ENCODE data around the gene ALDOB. TPM values are rescaled to one million over a fixed set of nuclear protein-coding genes. Genes with fewer than 3 reads are reported as not detected.

The ALDOB gene
- polyA plus RNA-seq, 3 donors from 2014 or later = not detected

- H3K4me3 Mint-ChIP-seq = no peak overlapping the region
- H3K27ac Mint-ChIP-seq = no peak overlapping the region
- no peak for DNase-seq
- peaks cover 0 to 9% (median 2%) of the 10 kb centered on the region in 3 donors for H3K27me3 Mint-ChIP-seq (ENCODE audit: low read depth in 3 of 3)
- no peaks in the 10 kb centered on the region for H3K36me3 Mint-ChIP-seq
- no peaks in the 10 kb centered on the region for H3K4me1 Mint-ChIP-seq
- peaks cover 0 to 7% (median 0%) of the 10 kb centered on the region in 6 donors for H3K9me3 Mint-ChIP-seq
These were observed 32.5 kb upstream of the ALDOB start for GRCh38 chr9:101468116-101468515.

- Mint-ChIP-seq H3K4me3 (no peak overlapping the region), H3K27ac (no peak overlapping the region), H3K36me3 (no peaks in the 10 kb centered on the region), H3K4me1 (no peaks in the 10 kb centered on the region), H3K27me3 (ENCODE audit: low read depth in 3 of 3) (peaks cover 0 to 9% (median 2%) of the 10 kb centered on the region in 3 donors), H3K9me3 (peaks cover 0 to 7% (median 0%) of the 10 kb centered on the region in 6 donors)
- DNase-seq = no peak
These were observed 32.1 kb upstream of the ALDOB start for GRCh38 chr9:101467690-101468089.

- H3K36me3 Mint-ChIP-seq = no peaks in the 10 kb centered on the region
- H3K4me3 Mint-ChIP-seq = no peak overlapping the region
- DNase-seq = no peak
- peaks cover 0 to 7% (median 0%) of the 10 kb centered on the region in 6 donors for H3K9me3 Mint-ChIP-seq
- H3K4me1 Mint-ChIP-seq = no peaks in the 10 kb centered on the region
- H3K27me3 Mint-ChIP-seq (ENCODE audit: low read depth in 3 of 3) = peaks cover 0 to 9% (median 2%) of the 10 kb centered on the region in 3 donors
- H3K27ac Mint-ChIP-seq = no peak overlapping the region
These were observed 31.3 kb upstream of the ALDOB start for GRCh38 chr9:101466863-101467262.

- Mint-ChIP-seq H3K9me3 (peaks cover 0 to 7% (median 0%) of the 10 kb centered on the region in 6 donors), H3K36me3 (no peaks in the 10 kb centered on the region), H3K4me3 (no peak overlapping the region), H3K27me3 (ENCODE audit: low read depth in 3 of 3) (peaks cover 0 to 10% (median 2%) of the 10 kb centered on the region in 3 donors), H3K27ac (no peak overlapping the region), H3K4me1 (no peaks in the 10 kb centered on the region)
- no peak for DNase-seq
These were observed 29.8 kb upstream of the ALDOB start for GRCh38 chr9:101465326-101465915.

- no peaks in the 10 kb centered on the region for H3K4me1 Mint-ChIP-seq
- H3K27ac Mint-ChIP-seq = no peak overlapping the region
- DNase-seq = no peak
- H3K36me3 Mint-ChIP-seq = no peaks in the 10 kb centered on the region
- H3K27me3 Mint-ChIP-seq (ENCODE audit: low read depth in 3 of 3) = peaks cover 0 to 14% (median 2%) of the 10 kb centered on the region in 3 donors
- peaks cover 0 to 7% (median 0%) of the 10 kb centered on the region in 6 donors for H3K9me3 Mint-ChIP-seq
- H3K4me3 Mint-ChIP-seq = no peak overlapping the region
These were observed 27.8 kb upstream of the ALDOB start for GRCh38 chr9:101463397-101463796.

GRCh38 chr9:101462558-101462957 lies 27.0 kb upstream of the ALDOB start:
- no peak for DNase-seq
- Mint-ChIP-seq H3K4me1 (no peaks in the 10 kb centered on the region), H3K4me3 (no peak overlapping the region), H3K36me3 (no peaks in the 10 kb centered on the region), H3K27ac (no peak overlapping the region), H3K9me3 (peaks cover 0 to 7% (median 0%) of the 10 kb centered on the region in 6 donors), H3K27me3 (ENCODE audit: low read depth in 3 of 3) (peaks cover 0 to 14% (median 0%) of the 10 kb centered on the region in 3 donors)

- H3K4me3 Mint-ChIP-seq = no peak overlapping the region
- H3K9me3 Mint-ChIP-seq = peaks cover 0 to 9% (median 0%) of the 10 kb centered on the region in 6 donors
- no peaks in the 10 kb centered on the region for H3K4me1 Mint-ChIP-seq
- DNase-seq = no peak
- H3K27ac Mint-ChIP-seq = no peak overlapping the region
- H3K36me3 Mint-ChIP-seq = no peaks in the 10 kb centered on the region
- peaks cover 0 to 14% (median 0%) of the 10 kb centered on the region in 3 donors for H3K27me3 Mint-ChIP-seq (ENCODE audit: low read depth in 3 of 3)
These were observed 25.4 kb upstream of the ALDOB start for GRCh38 chr9:101460965-101461364.

GRCh38 chr9:101458963-101459631 lies 23.5 kb upstream of the ALDOB start:
- Mint-ChIP-seq H3K9me3 (peaks cover 0 to 8% (median 0%) of the 10 kb centered on the region in 6 donors), H3K4me1 (no peaks in the 10 kb centered on the region), H3K27ac (no peak overlapping the region), H3K27me3 (ENCODE audit: low read depth in 3 of 3) (peaks cover 0 to 8% (median under 1%) of the 10 kb centered on the region in 3 donors), H3K4me3 (no peak overlapping the region), H3K36me3 (no peaks in the 10 kb centered on the region)
- peak; percentile 3 to 18 (median 3) for DNase-seq

- Mint-ChIP-seq H3K4me3 (no peak overlapping the region), H3K27me3 (ENCODE audit: low read depth in 3 of 3) (peaks cover 0 to 11% (median 6%) of the 10 kb centered on the region in 3 donors), H3K4me1 (no peaks in the 10 kb centered on the region), H3K36me3 (no peaks in the 10 kb centered on the region), H3K9me3 (peaks cover 0 to 7% (median 0%) of the 10 kb centered on the region in 6 donors), H3K27ac (no peak overlapping the region)
- DNase-seq = no peak
These were observed 21.4 kb upstream of the ALDOB start for GRCh38 chr9:101457003-101457402.

- peaks cover 2 to 15% (median 6%) of the 10 kb centered on the region in 3 donors for H3K27me3 Mint-ChIP-seq (ENCODE audit: low read depth in 3 of 3)
These were observed 20.2 kb upstream of the ALDOB start for GRCh38 chr9:101455656-101456240.

GRCh38 chr9:101453776-101454570 lies 18.4 kb upstream of the ALDOB start:
- Mint-ChIP-seq H3K9me3 (peaks cover 0 to 7% (median 0%) of the 10 kb centered on the region in 6 donors), H3K4me3 (no peak overlapping the region), H3K4me1 (peaks cover under 1 to 6% of the 10 kb centered on the region in 2 donors), H3K27me3 (ENCODE audit: low read depth in 3 of 3) (peaks cover 4 to 15% (median 10%) of the 10 kb centered on the region in 3 donors), H3K36me3 (no peaks in the 10 kb centered on the region), H3K27ac (no peak overlapping the region)
- DNase-seq = no peak

More at GRCh38 chr9:101455656-101456240, 20.2 kb upstream of the ALDOB start:
- H3K9me3 Mint-ChIP-seq = peaks cover 0 to 7% (median 0%) of the 10 kb centered on the region in 6 donors
- no peaks in the 10 kb centered on the region for H3K36me3 Mint-ChIP-seq
- no peak overlapping the region for H3K27ac Mint-ChIP-seq
- no peaks in the 10 kb centered on the region for H3K4me1 Mint-ChIP-seq
- H3K4me3 Mint-ChIP-seq = no peak overlapping the region
- no peak for DNase-seq

- Mint-ChIP-seq H3K27ac (no peak overlapping the region), H3K36me3 (no peaks in the 10 kb centered on the region), H3K27me3 (ENCODE audit: low read depth in 3 of 3) (peaks cover 8 to 19% (median 13%) of the 10 kb centered on the region in 3 donors), H3K4me1 (peaks cover 7 to 9% of the 10 kb centered on the region in 2 donors), H3K9me3 (peaks cover 0 to 7% (median 0%) of the 10 kb centered on the region in 6 donors), H3K4me3 (no peak overlapping the region)
- DNase-seq = no peak
These were observed 15.9 kb upstream of the ALDOB start for GRCh38 chr9:101451498-101451897.

GRCh38 chr9:101450931-101451330 lies 15.4 kb upstream of the ALDOB start:
- peaks cover 7 to 9% of the 10 kb centered on the region in 2 donors for H3K4me1 Mint-ChIP-seq
- peaks cover 0 to 7% (median 0%) of the 10 kb centered on the region in 6 donors for H3K9me3 Mint-ChIP-seq
- peaks cover 8 to 23% (median 15%) of the 10 kb centered on the region in 3 donors for H3K27me3 Mint-ChIP-seq (ENCODE audit: low read depth in 3 of 3)
- no peak for DNase-seq
- no peak overlapping the region for H3K27ac Mint-ChIP-seq
- H3K4me3 Mint-ChIP-seq = no peak overlapping the region
- no peaks in the 10 kb centered on the region for H3K36me3 Mint-ChIP-seq

Data from immature natural killer cell (primary cell).